WTC11 (cell line): ENCODE data around the gene PPFIBP1.

Experiments
- CREM ChIP-seq: sonication (generic); formaldehyde crosslinking; IDR thresholded peaks from 2 replicates; pipeline ENCODE4 v1.8.1; 2022; ENCODE audit warnings: mild to moderate bottlenecking, missing genetic modification reagents, moderate library complexity
- CTCF ChIP-seq: fragments of 200-600 bp; IDR thresholded peaks from 2 replicates; pipeline ENCODE4 v1.8.0; 2022; ENCODE audit warnings: antibody characterized with exemption
- GTF2I ChIP-seq: fragments of 250-450 bp; sonication (Bioruptor Pico); conservative IDR thresholded peaks from 2 replicates; pipeline ENCODE4 v1.4.0; 2021; ENCODE audit warnings: mild to moderate bottlenecking
- SMAD4 ChIP-seq: sonication (generic); formaldehyde crosslinking; IDR thresholded peaks from 2 replicates; pipeline ENCODE4 v1.8.0; 2022; ENCODE audit warnings: mild to moderate bottlenecking, missing genetic modification reagents
- TCF7 ChIP-seq: sonication (generic); formaldehyde crosslinking; IDR thresholded peaks from 2 replicates; pipeline ENCODE4 v1.8.0; 2022; ENCODE audit warnings: mild to moderate bottlenecking, low read depth, missing genetic modification reagents, moderate library complexity
- USF2 ChIP-seq: sonication (generic); formaldehyde crosslinking; IDR thresholded peaks from 2 replicates; pipeline ENCODE4 v1.8.1; 2023; ENCODE audit warnings: mild to moderate bottlenecking, missing genetic modification reagents, moderate library complexity
- TF ChIP-seq, protein P1 (sequence below): sonication (generic); formaldehyde crosslinking; IDR thresholded peaks from 2 replicates; pipeline ENCODE4 v1.8.1; 2022; ENCODE audit warnings: low read depth, mild to moderate bottlenecking, moderate library complexity, missing genetic modification reagents, borderline replicate concordance

DNA sequence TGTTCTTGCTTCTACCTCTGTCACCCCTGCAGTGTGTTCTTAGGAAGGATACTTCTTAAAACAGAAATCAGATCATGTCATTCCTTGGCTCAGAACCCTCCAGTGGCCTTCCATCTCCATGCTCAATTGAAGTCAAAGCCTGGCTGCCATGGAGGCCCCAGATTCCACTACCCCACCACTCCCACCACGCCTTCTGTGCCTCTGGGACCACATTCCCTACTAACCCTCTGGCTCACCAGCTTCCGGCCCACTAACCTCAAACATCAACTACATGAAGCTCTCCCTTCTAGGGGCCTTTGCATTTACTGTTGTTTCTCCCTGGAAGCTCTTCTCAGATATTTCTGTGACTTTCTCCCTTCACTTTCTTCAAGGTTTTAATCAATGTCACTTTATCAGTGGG lies 96.1 kb downstream of the PPFIBP1 start:
- TF ChIP-seq CREM (CRISPR knock-in tag) = no peak
- no peak for TF ChIP-seq CTCF
- no peak for TF ChIP-seq GTF2I (CRISPR knock-in tag)
- no peak for TF ChIP-seq SMAD4 (CRISPR knock-in tag)
- TF ChIP-seq, protein P1, sequence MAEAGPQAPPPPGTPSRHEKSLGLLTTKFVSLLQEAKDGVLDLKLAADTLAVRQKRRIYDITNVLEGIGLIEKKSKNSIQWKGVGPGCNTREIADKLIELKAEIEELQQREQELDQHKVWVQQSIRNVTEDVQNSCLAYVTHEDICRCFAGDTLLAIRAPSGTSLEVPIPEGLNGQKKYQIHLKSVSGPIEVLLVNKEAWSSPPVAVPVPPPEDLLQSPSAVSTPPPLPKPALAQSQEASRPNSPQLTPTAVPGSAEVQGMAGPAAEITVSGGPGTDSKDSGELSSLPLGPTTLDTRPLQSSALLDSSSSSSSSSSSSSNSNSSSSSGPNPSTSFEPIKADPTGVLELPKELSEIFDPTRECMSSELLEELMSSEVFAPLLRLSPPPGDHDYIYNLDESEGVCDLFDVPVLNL (CRISPR knock-in tag) = no peak
- no peak for TF ChIP-seq TCF7 (CRISPR knock-in tag)
- TF ChIP-seq USF2 (CRISPR knock-in tag) = no peak
